ENCODE results near the gene MCF2L.
"Not testable (repeated sequence)": the region's sequence is repeated elsewhere in the genome, so short reads cannot be mapped to it uniquely, and the experiment has no call there.

The MCF2L gene

DNA sequence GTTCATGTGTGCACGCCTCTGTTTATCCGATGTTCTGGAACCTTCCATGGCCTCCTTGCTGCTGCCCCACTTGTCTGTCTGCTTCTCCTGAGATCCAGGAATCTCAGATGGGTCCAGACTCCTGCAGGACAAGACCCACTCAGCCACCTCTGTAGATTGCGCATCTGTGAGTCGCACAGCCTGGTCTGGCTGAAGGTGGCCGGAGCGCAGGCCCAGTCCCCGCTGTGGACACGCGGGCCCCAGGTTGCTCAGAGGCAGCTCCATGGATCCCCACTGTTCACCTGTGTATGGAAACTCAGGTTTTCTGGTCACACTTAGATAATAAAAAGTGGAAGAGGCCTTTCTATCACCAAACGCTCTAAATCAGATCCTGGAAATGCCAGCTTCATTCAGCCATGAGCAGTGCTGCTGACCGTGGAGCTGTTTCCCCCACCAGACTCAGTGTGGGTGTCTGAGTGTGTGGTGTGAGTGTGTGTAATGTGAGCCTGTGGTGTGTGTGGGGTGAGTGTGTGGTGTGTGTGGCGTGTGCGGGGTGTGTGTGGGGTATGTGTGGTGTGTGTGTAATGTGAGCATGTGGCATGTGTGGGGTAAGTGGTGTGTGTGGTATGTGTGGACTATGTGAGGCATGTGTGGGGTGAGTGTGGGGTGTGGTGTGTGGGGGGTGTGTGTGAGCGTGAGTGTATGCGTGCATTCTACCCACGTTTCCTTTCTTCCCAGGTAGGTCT lies 59.5 kb downstream of the MCF2L start:
- FAIRE-seq (peak; percentile 75), DNase-seq (ENCODE audit: low spot score) (no peak)

DNA sequence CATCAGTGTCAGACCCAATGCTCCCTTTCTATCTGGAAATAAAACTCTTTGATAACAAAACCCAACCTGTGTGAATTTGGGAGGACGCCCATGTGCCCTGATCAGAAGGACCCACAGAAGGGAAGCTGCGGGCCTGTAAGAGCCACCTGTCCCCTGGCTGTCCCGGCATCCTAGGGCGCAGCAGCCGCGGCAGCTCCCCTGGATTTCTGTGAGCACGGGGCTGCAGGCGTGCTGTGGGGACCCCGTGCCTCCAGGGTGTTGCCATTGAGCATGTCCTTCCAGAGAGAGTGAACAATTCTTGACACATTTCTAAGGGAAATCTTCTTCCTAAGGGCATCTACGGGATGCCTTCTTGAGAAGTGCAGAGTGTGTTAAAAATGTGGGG lies 60.0 kb downstream of the MCF2L start:
- DNase-seq (ENCODE audit: low spot score) (no peak), FAIRE-seq (no peak)

GRCh38 chr13:113029487-113030258 lies 60.7 kb downstream of the MCF2L start:
- FAIRE-seq = peak; percentile 90
- peak; percentile 70 for DNase-seq (ENCODE audit: low spot score)

DNA sequence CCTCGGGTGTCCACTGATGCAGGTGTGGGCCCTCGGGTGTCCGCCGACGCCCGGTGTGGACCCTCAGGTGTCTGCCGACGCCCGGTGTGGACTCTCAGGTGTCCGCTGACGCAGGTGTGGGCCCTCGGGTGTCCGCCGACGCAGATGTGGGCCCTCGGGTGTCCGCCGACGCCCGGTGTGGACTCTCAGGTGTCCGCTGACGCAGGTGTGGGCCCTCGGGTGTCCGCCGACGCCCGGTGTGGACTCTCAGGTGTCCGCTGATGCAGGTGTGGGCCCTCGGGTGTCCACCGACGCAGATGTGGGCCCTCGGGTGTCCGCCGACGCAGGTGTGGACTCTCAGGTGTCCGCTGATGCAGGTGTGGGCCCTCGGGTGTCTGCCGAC lies 61.2 kb downstream of the MCF2L start:
- peak; percentile 53 for FAIRE-seq
- DNase-seq (ENCODE audit: low spot score) = not testable (repeated sequence)

DNA sequence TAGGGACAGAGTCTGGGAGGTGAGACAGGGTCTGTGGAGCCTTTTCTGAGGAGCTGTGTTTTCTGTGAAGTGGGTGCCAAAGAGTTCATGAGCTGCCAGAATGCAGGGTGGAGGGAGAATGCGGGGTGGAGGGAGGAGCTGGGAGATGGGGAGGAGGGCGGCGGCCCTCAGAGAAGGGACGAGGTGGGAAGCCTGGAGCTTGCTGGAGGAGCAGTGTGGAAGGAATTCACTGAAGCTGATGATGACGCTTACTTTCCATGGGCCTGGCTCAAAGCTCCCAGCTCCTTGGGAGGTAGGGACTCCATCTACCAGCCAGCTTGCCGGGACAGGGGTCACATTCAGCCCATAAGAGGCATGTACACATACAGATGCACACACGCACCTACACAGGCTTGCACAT lies 62.5 kb downstream of the MCF2L start:
- no peak for FAIRE-seq
- DNase-seq (ENCODE audit: low spot score) = peak; percentile 35

- DNase-seq (ENCODE audit: low spot score) = no peak
- FAIRE-seq = no peak
Measured at GRCh38 chr13:113032291-113032690, 63.3 kb downstream of the MCF2L start.

GRCh38 chr13:113033054-113033850 lies 64.2 kb downstream of the MCF2L start:
- DNase-seq (ENCODE audit: low spot score) (peak; percentile 34), FAIRE-seq (no peak)

- peak; percentile 13 for FAIRE-seq
Measured at GRCh38 chr13:113034451-113035212, 65.6 kb downstream of the MCF2L start.

GRCh38 chr13:113035213-113035800 lies 66.3 kb downstream of the MCF2L start:
- FAIRE-seq = no peak

More at GRCh38 chr13:113034451-113035212, 65.6 kb downstream of the MCF2L start:
- DNase-seq (ENCODE audit: low spot score) = peak; percentile 82

GRCh38 chr13:113036401-113036800 lies 67.4 kb downstream of the MCF2L start:
- DNase-seq (ENCODE audit: low spot score) (no peak), FAIRE-seq (no peak)

More at GRCh38 chr13:113035213-113035800, 66.3 kb downstream of the MCF2L start:
- peak; percentile 42 for DNase-seq (ENCODE audit: low spot score)

DNA sequence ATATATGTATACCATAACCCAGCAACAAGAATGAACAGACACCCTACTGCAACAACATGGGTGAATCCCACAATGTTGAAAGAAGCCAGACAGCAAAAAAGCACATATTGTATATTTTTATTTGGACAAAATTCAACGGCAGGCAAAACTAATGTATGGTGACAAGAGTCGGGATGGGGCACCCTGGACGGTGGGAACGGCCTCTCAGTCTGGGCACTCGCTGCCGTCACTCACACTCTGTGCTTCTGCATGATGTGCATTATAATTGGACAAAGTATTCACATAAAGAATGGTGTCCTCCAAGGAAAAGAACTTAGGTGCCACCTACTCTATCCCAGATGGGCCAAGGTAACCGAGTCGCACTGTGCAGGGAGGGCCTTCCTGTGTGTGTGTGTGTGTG lies 71.0 kb downstream of the MCF2L start:
- FAIRE-seq (no peak), DNase-seq (ENCODE audit: low spot score) (no peak)

GRCh38 chr13:113040597-113041292 lies 71.7 kb downstream of the MCF2L start:
- DNase-seq (ENCODE audit: low spot score) (no peak), FAIRE-seq (no peak)

GRCh38 chr13:113041293-113041690 lies 72.3 kb downstream of the MCF2L start:
- DNase-seq (ENCODE audit: low spot score) (no peak), FAIRE-seq (peak; percentile 62)

DNA sequence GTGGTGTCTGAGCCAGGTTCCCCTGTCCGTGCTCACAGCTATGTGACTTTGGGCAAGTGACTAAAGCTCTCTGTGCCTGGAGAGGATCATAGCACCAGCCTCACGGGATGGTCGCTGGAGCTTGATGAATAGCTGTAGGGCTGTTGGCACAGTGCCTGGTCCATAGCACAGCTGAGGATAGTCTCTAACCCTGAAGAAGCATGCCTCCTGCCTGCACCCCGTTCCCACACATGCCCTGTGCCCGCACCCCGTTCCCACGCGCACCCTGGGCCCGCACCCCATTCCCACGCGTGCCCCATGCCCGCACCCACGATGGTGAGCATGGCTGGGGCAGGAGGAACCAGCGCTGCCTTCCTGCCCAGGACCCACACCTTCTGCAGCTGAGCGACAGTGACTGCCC lies 72.9 kb downstream of the MCF2L start:
- DNase-seq (ENCODE audit: low spot score) (no peak), FAIRE-seq (peak; percentile 66)

DNA sequence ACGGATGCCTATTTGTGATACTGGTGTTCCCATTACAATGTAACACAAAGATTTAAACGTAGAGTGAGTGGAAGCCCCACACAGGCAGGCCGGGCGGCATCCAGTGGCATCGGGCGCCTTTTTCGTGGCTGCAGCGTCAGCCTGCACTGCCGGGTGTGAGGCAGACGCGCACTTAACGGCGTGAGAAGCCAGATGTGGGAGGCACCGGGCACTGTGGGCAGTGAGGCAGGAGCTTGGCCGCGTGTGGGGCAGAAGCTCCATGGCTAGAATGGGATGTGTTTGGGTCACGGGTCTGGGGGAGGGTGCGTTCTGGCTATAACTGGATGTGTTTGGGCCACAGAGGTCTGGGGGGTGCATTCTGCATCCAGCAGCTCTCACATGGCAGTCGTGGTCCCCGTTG lies 73.4 kb downstream of the MCF2L start:
- no peak for FAIRE-seq
- DNase-seq (ENCODE audit: low spot score) = no peak

- DNase-seq (ENCODE audit: low spot score) (no peak), FAIRE-seq (no peak)
Measured at GRCh38 chr13:113043001-113043630, 74.1 kb downstream of the MCF2L start.

DNA sequence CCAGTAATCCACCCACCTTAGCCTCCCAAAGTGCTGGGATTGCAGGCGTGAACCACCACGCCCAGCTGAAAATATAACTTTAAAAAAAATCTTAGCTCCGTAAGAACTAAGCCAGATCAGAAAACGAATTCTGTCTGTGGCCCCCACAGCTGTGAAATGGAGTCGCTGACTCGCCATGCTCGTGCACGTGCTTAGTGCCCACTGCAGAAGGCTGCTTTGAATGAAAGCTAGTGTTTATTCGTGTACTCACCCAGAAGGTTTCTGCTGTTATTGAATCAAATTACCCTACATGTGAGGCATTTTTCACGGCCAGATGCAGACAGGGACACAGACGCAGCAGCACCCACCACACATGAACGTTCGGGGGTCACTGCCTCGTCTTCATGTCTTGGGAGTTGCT lies 74.9 kb downstream of the MCF2L start:
- DNase-seq (ENCODE audit: low spot score) = no peak
- FAIRE-seq = peak; percentile 81

- FAIRE-seq = peak; percentile 92
- peak; percentile 91 for DNase-seq (ENCODE audit: low spot score)
Measured at GRCh38 chr13:113044391-113045114, 75.5 kb downstream of the MCF2L start.

Measured in urothelium cell line (cell line).